Lower lobe of right lung (tissue), 2 donors: ENCODE measurements around the gene TCEAL3. TPM values are rescaled to one million over a fixed set of nuclear protein-coding genes. Genes with fewer than 3 reads are reported as not detected.

Experiments used
- ATAC-seq, 2 donors: fragments of 200-7000 bp; cut with Tn5 transposase; one replicate each; pipeline ENCODE4 v1.9.1; 2020 to 2022; ENCODE audit warnings: mild to moderate bottlenecking in 2 of 2, moderate library complexity in 2 of 2
- DNase-seq: peaks from one replicate; pipeline ENCODE4 v3.0.0-alpha.2; 2020
- H3K27ac ChIP-seq: fragments of 200-600 bp; one replicate; pipeline ENCODE4 v1.8.0; 2022
- H3K27me3 ChIP-seq: fragments of 200-600 bp; one replicate; pipeline ENCODE4 v1.8.0; 2022; ENCODE audit warnings: low read depth
- H3K36me3 ChIP-seq: fragments of 200-600 bp; one replicate; pipeline ENCODE4 v1.8.0; 2022; ENCODE audit warnings: mild to moderate bottlenecking
- H3K4me1 ChIP-seq: fragments of 200-600 bp; one replicate; pipeline ENCODE4 v1.8.0; 2022
- H3K4me3 ChIP-seq: fragments of 200-600 bp; one replicate; pipeline ENCODE4 v1.8.0; 2022; ENCODE audit warnings: mild to moderate bottlenecking
- H3K9me3 ChIP-seq: fragments of 200-600 bp; one replicate; pipeline ENCODE4 v1.8.0; 2022
- CTCF ChIP-seq: fragments of 200-600 bp; IDR thresholded peaks from one replicate; pipeline ENCODE4 v1.8.0; 2022; ENCODE audit warnings: antibody characterized with exemption, mild to moderate bottlenecking
- intact Hi-C: fragments of 100-400 bp; cut with DNase I; formaldehyde crosslinking; loops from one replicate; pipeline ENCODE4 v1.11.0; 2022
- total RNA-seq: library from RNA; stranded (reverse); fragmentation: NEBNext Ultra II Directional; extraction: Animal tissue kit (Norgen Biotek cat#: 25700); gene quantifications from one replicate; pipeline ENCODE4 v1.2.1, GENCODE V29; 2021
- donor health status: DM: no; HTN: yes; CAD: no; lungs with severe emphysema.

TCEAL3 gene
- total RNA-seq, 1 donor from 2014 or later, result 19.1 TPM

GRCh38 chrX:103571121-103571520, 36.6 kb upstream of the TCEAL3 start:
- no peaks in the 10 kb centered on the region for H3K27me3 ChIP-seq
- DNase-seq (no peak), ATAC-seq (no peak)
- H3K4me1 ChIP-seq, result no peaks in the 10 kb centered on the region
- no peak for TF ChIP-seq CTCF
- H3K4me3 ChIP-seq, result no peak overlapping the region
- intact Hi-C loops, result no loop called here
- no peaks in the 10 kb centered on the region for H3K36me3 ChIP-seq
- no peak overlapping the region for H3K27ac ChIP-seq
- H3K9me3 ChIP-seq, result no peaks in the 10 kb centered on the region

GRCh38 chrX:103571726-103572125, 36.0 kb upstream of the TCEAL3 start:
- intact Hi-C loops, result no loop called here
- H3K27me3 ChIP-seq, result no peaks in the 10 kb centered on the region
- no peak for TF ChIP-seq CTCF
- H3K27ac ChIP-seq, result no peak overlapping the region
- ATAC-seq (no peak), DNase-seq (no peak)
- H3K4me1 ChIP-seq, result no peaks in the 10 kb centered on the region
- no peaks in the 10 kb centered on the region for H3K9me3 ChIP-seq
- no peaks in the 10 kb centered on the region for H3K36me3 ChIP-seq
- no peak overlapping the region for H3K4me3 ChIP-seq

GRCh38 chrX:103573202-103573601, 34.6 kb upstream of the TCEAL3 start:
- intact Hi-C loops, result no loop called here
- no peaks in the 10 kb centered on the region for H3K4me1 ChIP-seq
- no peaks in the 10 kb centered on the region for H3K36me3 ChIP-seq
- H3K27ac ChIP-seq, result no peak overlapping the region
- no peak for ATAC-seq
- no peak for DNase-seq
- H3K27me3 ChIP-seq, result no peaks in the 10 kb centered on the region
- no peak for TF ChIP-seq CTCF
- no peak overlapping the region for H3K4me3 ChIP-seq
- no peaks in the 10 kb centered on the region for H3K9me3 ChIP-seq

- Histone ChIP-seq H3K4me3 (peak overlapping the region; percentile 62), H3K27ac (no peak overlapping the region), H3K27me3 (no peaks in the 10 kb centered on the region), H3K9me3 (no peaks in the 10 kb centered on the region), H3K4me1 (no peaks in the 10 kb centered on the region), H3K36me3 (no peaks in the 10 kb centered on the region)
- DNase-seq (no peak), ATAC-seq (no peak)
- no peak for TF ChIP-seq CTCF
- intact Hi-C loops, result no loop called here
Measured at GRCh38 chrX:103584596-103584995, 23.2 kb upstream of the TCEAL3 start.

GRCh38 chrX:103585411-103586313, 22.1 kb upstream of the TCEAL3 start, which contains the start of gene TCEAL4:
TSS of gene TCEAL4 (plus strand) at chrX:103585515. CDS start at chrX:103586676, 1,161 bp downstream.
- peak; percentile 74 for DNase-seq
- peak within 1 kb of the TSS; percentile 62 for H3K4me3 ChIP-seq
- peak within 1 kb of the TSS; percentile 77 for H3K27ac ChIP-seq
- peak; percentile 91 to 96 for ATAC-seq
- no peaks in the 10 kb centered on the region for H3K27me3 ChIP-seq
- no peak for TF ChIP-seq CTCF
- intact Hi-C loops, result no loop called here
- no peaks in the 10 kb centered on the region for H3K9me3 ChIP-seq
- no peaks in the 10 kb centered on the region for H3K36me3 ChIP-seq
- no peaks in the 10 kb centered on the region for H3K4me1 ChIP-seq
